ENCODE measurements around the gene ZDHHC8.

Gene ZDHHC8

GRCh38 chr22:20116951-20117632 lies 14.5 kb upstream of the ZDHHC8 start, which contains the start of gene TRMT2A:
Gene TRMT2A (minus strand): TSS chr22:20117226. CDS start chr22:20116906, 320 bp downstream.
- no peaks in the 10 kb centered on the region for H3K9me3 ChIP-seq (ENCODE audit: low read length)
- H3K4me2 ChIP-seq (ENCODE audit: low read length), result peak within 1 kb of the TSS; percentile 98
- H3K27me3 ChIP-seq (ENCODE audit: insufficient read depth, low read length), result no peaks in the 10 kb centered on the region
- H3F3A ChIP-seq (ENCODE audit: insufficient read depth, low read length), result no peaks in the 10 kb centered on the region
- H3K9me2 ChIP-seq (ENCODE audit: low read depth, low read length), result no peaks in the 10 kb centered on the region
- peaks cover 85% of the 10 kb centered on the region for H3K36me3 ChIP-seq (ENCODE audit: insufficient read depth, low read length)
- peak within 1 kb of the TSS; percentile 96 for H3K4me3 ChIP-seq (ENCODE audit: low read depth, low read length, poor library complexity, severe bottlenecking)
- no peaks in the 10 kb centered on the region for H4K20me1 ChIP-seq (ENCODE audit: insufficient read depth, low read length)
- peak; percentile 23; the same call in 1 of the 2 replicates for TF ChIP-seq CTCF (IDR thresholded peaks at IDR 0.05; ENCODE audit: low read length)
- TF ChIP-seq EZH2 (IDR thresholded peaks at IDR 0.05; ENCODE audit: borderline replicate concordance, low read length), result no peak
- H2AFZ ChIP-seq (ENCODE audit: low read length), result no peak within 1 kb of the TSS
- peaks cover 40% of the 10 kb centered on the region for H3K4me1 ChIP-seq (ENCODE audit: insufficient read depth, low read length, severe bottlenecking)
- peak within 1 kb of the TSS; percentile 60 for H3K27ac ChIP-seq (ENCODE audit: low read depth, low read length, poor library complexity, severe bottlenecking)
- peak within 1 kb of the TSS; percentile 99 for H3K9ac ChIP-seq (ENCODE audit: low read length)
- peaks cover 49% of the 10 kb centered on the region for H3K79me2 ChIP-seq (ENCODE audit: insufficient read depth, low read length)

- Histone ChIP-seq H3K9me3 (ENCODE audit: low read length) (no peaks in the 10 kb centered on the region), H3K36me3 (ENCODE audit: insufficient read depth, low read length) (peaks cover 83% of the 10 kb centered on the region), H3F3A (ENCODE audit: insufficient read depth, low read length) (no peaks in the 10 kb centered on the region), H3K4me3 (ENCODE audit: low read depth, low read length, poor library complexity, severe bottlenecking) (peak overlapping the region; percentile 96), H3K4me1 (ENCODE audit: insufficient read depth, low read length, severe bottlenecking) (peaks cover 36% of the 10 kb centered on the region), H2AFZ (ENCODE audit: low read length) (no peak overlapping the region), H4K20me1 (ENCODE audit: insufficient read depth, low read length) (no peaks in the 10 kb centered on the region), H3K27me3 (ENCODE audit: insufficient read depth, low read length) (no peaks in the 10 kb centered on the region), H3K4me2 (ENCODE audit: low read length) (peak overlapping the region; percentile 98), H3K27ac (ENCODE audit: low read depth, low read length, poor library complexity, severe bottlenecking) (peak overlapping the region; percentile 60), H3K9me2 (ENCODE audit: low read depth, low read length) (no peaks in the 10 kb centered on the region), H3K79me2 (ENCODE audit: insufficient read depth, low read length) (peaks cover 53% of the 10 kb centered on the region), H3K9ac (ENCODE audit: low read length) (peak overlapping the region; percentile 94)
- TF ChIP-seq EZH2 (IDR thresholded peaks at IDR 0.05; ENCODE audit: borderline replicate concordance, low read length) (no peak), CTCF (IDR thresholded peaks at IDR 0.05; ENCODE audit: low read length) (no peak)
Measured at GRCh38 chr22:20117633-20118299, 13.8 kb upstream of the ZDHHC8 start.

- H3K36me3 ChIP-seq (ENCODE audit: insufficient read depth, low read length), result peaks cover 79% of the 10 kb centered on the region
- peaks cover 53% of the 10 kb centered on the region for H3K79me2 ChIP-seq (ENCODE audit: insufficient read depth, low read length)
- TF ChIP-seq CTCF (IDR thresholded peaks at IDR 0.05; ENCODE audit: low read length), result no peak
- no peak for TF ChIP-seq EZH2 (IDR thresholded peaks at IDR 0.05; ENCODE audit: borderline replicate concordance, low read length)
- peak overlapping the region; percentile 60 for H3K27ac ChIP-seq (ENCODE audit: low read depth, low read length, poor library complexity, severe bottlenecking)
- no peaks in the 10 kb centered on the region for H4K20me1 ChIP-seq (ENCODE audit: insufficient read depth, low read length)
- H3F3A ChIP-seq (ENCODE audit: insufficient read depth, low read length), result no peaks in the 10 kb centered on the region
- H3K9ac ChIP-seq (ENCODE audit: low read length), result peak overlapping the region; percentile 94
- no peaks in the 10 kb centered on the region for H3K9me2 ChIP-seq (ENCODE audit: low read depth, low read length)
- peaks cover 36% of the 10 kb centered on the region for H3K4me1 ChIP-seq (ENCODE audit: insufficient read depth, low read length, severe bottlenecking)
- no peaks in the 10 kb centered on the region for H3K27me3 ChIP-seq (ENCODE audit: insufficient read depth, low read length)
- peak overlapping the region; percentile 96 for H3K4me3 ChIP-seq (ENCODE audit: low read depth, low read length, poor library complexity, severe bottlenecking)
- H3K4me2 ChIP-seq (ENCODE audit: low read length), result peak overlapping the region; percentile 98
- no peaks in the 10 kb centered on the region for H3K9me3 ChIP-seq (ENCODE audit: low read length)
- no peak overlapping the region for H2AFZ ChIP-seq (ENCODE audit: low read length)
Measured at GRCh38 chr22:20118300-20119020, 13.1 kb upstream of the ZDHHC8 start.
